Endothelial cell of hepatic sinusoid (primary cell): ENCODE measurements around the gene USH2A.

Experiments
- in situ Hi-C: cut with HindIII; loops from 2 replicates; pipeline ENCODE4 v1.10.0; 2017; ENCODE audit warnings: low sequenced_read_pairs

The USH2A gene

DNA sequence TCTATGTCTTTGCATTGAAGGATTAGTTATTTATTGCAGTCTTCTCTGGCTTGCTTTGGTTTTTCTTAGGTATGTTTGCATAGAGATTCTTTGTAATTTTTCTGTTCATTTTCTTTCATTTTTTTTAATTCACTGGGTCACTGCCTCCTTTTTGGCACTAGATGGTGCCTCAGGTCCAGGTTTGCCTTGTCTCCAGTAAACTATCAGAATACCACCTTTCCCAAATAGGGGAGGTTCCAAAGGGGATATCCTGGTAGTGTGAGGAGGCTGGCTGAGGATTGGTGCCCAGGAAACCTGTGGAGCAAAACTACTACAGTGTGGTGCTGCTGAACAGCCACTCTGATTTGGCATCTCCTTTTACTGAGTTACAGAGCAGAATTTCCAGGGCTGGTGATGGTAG is 599.0 kb downstream of the USH2A start:
- in situ Hi-C loops = no loop called here

DNA sequence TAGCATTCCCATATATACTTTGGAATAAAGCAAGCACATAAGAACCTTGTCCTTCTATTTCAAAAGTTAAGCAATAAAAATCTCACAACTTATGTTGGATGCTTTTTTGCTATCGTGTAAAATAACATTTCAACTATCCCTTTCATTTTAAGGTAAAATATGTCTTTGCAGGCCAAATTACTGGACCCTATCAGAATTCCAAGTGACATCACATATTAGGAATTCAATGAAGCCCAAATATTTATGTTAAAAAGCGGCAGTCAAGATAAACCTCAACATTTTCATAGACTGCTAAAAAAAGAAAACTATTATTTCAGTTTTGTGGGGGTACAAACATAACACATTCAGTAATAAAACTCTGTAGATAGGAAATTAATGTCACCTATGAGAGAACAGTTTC is 604.1 kb downstream of the USH2A start:
- in situ Hi-C loops = no loop called here

DNA sequence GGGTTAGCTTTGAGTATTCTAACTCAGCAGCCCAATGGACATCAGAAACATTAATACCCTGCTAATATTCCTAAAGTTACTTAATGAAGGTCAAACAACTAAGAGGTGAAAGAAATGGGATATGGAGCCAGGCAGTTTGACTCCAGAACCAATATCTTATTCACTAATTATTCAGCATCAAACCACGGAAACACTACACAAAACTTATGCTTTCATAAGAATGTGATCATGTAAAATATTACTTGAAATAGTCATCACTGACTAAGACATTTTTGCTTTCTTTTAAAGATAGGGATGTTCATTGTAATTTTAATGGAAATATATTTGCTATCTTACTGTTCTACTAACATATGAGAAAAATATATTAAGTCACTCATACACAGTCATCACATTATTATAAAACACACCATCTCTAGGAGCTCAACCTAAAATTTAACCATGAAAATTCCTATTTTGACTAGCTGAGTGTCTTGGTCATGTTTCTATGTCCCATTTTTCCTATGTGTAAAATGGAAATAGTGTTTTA is 615.3 kb downstream of the USH2A start:
- in situ Hi-C loops = no loop called here

DNA sequence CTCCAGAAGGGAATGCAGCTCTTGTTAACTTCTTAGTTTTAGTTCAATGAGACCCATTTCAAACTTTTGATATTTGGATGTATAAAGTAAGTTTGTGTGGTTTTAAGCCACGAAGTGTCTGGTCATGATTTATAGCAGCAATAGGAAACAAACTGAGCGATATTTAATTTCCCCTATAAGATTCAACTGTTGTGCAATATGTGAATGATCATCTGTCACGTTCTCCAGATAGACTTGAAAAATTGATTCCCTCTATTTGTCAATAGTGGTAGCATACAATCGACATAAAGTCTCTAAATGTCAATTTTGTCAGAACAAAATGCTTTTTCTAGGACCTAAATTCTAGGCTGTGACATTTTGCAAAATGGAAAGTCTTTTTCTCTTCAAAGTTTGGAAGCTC is 616.0 kb downstream of the USH2A start:
- in situ Hi-C loops = no loop called here

DNA sequence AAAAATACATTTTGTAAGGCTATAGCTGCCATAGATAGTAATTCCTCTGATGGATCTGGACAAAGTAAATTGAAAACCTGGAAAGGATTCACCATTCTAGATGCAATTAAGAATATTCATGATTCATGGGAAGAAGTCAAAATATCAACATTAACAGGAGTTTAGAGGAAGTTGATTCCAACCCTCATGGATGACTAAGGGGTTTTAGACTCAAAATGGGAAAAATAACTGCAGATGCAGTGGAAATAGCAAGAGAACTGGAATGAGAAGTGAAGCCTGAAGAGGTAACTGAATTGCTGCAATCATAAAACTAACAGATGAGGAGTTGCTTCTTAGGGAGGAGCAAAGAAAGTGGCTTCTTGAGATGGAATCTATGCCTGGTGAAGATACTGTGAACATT is 625.4 kb downstream of the USH2A start:
- in situ Hi-C loops = no loop called here

DNA sequence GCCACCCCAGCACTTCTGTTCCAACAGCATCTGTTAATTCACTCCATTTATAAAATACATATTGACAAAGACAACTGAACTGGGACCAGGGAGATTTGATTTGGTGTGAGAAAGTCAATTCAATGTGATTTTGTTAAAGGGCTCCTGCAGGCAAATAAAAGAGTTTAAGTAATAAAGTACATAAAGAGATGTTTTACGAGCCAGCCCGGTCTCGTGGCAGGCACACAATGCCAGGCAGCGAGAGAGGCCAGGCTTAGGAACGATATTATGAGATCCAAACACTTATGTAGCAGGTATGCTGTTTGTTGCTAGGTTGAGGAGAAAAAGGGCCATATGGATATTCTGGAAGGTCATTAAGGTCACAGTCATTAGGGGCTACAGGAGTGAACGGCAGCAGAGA is 629.1 kb downstream of the USH2A start:
- in situ Hi-C loops = no loop called here

DNA sequence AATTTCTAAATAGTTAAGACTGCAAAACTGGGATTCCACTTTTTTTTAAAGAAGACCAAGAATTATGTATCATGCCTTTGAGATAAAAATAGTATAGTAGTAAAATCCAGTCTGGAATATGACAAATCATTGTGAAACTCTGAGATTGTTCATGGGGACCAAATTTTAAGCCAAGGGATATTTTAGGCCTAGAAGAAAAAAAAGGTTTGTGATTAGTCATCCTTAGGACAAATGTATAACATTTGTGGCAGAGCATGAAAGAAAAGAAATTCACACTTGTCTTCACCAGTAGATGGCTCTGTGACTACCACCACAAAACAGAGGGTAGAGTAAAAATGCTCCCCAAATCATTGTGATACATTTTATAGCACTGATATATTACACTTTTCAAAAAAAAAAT is 630.1 kb downstream of the USH2A start:
- in situ Hi-C loops = no loop called here

DNA sequence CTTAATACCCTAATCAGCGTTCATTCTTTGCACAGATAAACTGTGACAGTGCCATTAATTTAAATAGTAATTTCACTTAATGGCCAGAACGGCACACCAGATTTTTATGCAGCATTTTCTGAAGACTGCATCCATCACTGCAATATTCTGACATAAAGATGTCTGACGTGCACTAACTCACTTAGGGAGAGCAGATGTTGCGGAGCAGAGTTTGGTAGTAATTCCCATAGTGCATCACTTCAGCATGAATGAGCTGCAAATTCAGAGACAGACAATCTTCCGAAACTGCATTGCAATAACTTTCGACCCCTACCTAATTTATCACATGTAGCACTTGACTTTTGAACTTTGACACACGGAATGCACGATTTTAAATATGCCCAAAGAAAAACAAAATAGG is 630.8 kb downstream of the USH2A start:
- in situ Hi-C loops = no loop called here

DNA sequence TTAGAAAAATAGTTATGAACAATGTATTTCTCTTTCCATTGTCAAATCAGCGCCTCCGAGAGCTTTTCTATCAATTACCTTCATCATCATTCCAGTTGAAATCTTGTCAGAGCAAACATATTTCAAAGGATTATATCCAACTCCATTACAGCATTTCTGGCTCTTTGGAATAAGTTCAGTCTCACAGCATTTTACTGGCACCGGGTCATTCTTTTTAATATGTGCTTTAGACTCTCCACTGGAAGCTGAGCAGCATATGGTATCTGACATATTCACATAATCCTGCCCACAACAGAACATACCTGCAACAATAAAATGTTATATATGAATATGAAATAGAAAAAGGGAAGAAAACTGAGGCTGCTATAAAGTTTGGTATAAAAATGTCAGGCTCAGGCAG is 633.3 kb downstream of the USH2A start:
- in situ Hi-C loops = no loop called here

DNA sequence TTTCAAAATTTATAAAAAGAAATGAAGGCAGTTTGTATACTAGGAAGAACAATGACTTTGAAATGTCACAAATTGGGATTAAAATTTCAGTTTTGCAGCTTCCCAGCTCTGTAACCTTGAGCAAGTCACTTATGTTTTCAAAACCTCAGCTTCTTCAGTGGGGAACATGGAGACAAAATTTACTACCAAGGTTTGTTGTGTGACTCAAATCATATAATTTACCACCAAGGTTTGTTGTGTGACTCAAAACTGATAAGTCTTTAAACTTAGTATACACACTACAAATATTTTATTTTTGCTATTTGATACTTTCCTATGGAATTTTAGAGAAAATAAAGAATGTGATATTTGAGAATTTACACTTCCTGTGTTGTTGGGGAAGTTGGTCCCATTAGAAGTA is 636.3 kb downstream of the USH2A start:
- in situ Hi-C loops = no loop called here

DNA sequence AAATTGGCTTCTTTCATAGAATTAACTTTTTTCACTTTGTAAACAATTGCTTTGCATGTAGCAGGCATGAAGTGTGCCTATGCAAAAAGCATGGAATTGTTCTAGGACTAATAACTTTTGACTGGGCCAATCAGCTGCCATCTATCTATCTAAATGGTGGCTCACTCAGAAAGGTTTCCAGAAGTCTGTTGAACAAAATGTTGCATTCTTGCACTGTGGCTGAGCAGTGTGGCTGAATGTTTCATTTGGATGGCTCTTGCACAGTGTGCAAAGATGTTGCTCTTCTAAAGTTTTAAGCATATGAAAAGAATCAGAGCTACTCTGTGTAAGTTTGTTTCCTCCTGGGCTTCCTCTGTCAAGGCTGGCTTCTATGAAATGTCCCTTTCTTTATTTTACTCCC is 642.6 kb downstream of the USH2A start:
- in situ Hi-C loops = no loop called here

DNA sequence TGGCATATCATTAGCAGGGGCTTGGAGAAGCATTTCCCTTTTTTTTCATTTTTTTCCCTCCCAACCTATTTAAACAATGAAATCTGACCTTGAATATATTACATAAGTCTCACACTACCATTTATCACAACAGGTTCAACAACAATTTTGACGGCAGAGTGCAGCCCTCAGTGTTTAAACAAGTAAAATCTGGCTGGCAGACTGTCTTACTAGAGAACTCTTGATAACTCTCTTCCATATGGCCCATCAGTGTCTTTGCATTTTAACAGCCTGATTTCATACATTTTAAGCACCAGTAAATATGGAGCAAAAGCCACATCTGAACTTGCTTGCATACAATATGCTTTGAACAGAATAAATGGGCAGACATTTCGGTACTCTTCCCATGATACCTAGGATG is 643.1 kb downstream of the USH2A start:
- in situ Hi-C loops = no loop called here

DNA sequence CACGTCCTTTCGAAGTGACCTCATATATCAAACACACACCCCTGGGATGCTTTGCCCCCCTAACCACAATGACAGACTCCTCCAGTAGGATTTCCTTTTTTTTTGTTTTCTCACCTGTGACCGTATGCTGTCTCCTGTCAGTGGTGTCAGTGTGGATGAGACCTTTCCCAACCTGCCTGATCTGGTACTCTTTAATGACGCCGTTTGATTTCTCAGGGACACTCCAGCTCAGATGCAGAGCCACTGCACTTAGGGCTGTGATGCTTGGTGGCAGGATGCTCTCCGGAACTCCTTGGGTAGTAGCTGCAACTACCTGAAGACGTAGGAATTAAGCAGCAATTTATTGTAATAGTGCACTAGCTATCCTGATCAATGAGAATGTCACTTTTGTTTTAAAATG is 643.5 kb downstream of the USH2A start:
- in situ Hi-C loops = no loop called here

DNA sequence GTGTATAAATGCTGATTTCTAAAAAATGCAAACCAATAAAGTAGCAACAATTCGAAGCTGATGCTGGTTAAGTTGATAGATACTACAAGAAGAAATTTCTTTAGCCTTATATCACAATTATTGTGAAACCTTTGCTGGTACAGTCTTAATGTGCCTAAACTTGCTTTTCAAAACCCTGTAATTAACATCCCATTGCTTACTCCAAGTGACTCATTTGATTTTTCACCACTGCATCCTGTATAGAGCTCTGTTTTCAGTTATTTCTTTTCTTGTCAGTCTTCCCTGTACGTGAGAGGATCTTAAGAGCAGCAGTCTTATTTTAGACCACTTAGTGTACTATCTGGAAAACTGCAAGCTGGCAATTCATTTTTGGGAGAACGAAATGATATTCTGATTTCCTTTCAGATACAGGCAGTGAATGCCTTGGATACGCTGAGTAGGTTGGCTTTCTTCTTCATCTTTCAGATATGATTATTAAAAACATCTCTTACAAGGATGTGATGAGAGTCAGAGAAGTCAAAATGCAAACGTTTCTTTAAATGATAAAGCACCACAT is 645.8 kb downstream of the USH2A start:
- in situ Hi-C loops = no loop called here

DNA sequence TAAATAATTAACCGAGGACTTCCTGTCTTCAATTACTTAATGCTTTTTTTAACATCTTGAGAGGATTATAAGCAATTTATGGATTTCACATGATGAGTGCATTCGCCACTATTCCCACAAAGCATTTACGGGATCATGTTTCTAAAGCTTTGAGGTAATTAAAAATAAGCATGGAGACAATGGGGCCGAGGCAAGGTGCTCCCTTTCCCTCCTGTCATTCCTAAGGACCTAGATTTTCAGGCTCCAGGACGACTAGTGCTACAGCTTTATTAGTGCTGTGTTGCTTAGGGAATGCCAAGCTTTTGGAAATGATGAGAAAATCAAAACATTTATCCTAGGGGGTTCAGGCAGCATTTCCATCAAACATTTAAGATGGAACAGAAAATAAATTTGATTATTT is 646.9 kb downstream of the USH2A start:
- in situ Hi-C loops = no loop called here

DNA sequence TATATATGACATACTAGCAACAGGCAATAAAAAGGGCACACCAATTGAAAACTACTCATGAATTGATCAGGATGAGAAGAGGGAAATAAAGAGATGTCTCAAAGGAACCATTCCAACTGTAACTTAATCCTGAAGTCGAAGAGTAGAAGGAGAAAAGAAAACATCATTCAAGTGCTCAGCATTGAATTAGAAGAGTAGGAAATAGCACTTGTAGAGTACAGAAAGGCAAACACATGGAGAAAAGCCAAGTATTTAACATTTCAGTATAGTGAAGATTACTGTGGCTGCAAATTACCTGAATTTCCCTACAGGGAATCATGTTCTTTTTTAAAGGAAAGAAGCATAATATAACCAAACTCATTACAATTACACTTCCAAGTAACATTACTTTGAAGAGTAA is 651.1 kb downstream of the USH2A start:
- in situ Hi-C loops = no loop called here

DNA sequence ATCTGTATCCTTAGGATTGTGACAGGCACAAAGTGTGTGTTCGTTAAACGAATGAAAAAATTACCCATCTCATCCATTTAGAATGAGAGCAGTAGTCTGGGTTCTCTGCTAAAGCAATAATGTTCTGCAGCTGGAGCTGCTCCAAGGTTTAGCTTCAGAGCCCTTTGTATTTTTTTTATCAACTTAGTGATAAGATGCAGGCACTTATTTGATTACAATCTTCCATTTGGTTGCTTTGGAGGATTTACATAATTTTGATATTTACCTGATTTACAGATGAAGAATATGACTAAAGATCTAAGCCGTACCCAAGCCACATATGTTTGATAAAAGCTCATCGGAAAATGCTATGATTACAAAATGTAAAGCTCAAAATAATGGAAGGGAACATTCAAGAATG is 654.9 kb downstream of the USH2A start:
- in situ Hi-C loops = no loop called here

DNA sequence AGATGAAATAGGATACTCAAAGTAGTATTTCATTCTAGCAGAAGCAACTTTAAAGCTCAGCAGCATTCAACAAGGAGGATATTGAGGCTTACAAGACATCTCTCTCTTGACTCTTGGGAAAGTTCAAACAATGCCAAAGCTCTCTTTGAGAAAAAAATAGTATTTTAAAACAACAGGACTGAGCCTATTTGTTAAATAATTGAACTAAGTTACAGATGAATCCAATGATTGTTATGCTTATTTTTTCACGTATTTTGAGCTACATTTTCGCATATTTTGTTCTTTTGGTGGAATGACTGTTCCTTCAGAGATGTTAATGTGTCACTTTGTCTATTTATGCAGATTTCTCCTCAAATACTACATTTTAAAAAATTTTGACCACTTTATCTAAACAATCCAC is 655.5 kb downstream of the USH2A start:
- in situ Hi-C loops = no loop called here

DNA sequence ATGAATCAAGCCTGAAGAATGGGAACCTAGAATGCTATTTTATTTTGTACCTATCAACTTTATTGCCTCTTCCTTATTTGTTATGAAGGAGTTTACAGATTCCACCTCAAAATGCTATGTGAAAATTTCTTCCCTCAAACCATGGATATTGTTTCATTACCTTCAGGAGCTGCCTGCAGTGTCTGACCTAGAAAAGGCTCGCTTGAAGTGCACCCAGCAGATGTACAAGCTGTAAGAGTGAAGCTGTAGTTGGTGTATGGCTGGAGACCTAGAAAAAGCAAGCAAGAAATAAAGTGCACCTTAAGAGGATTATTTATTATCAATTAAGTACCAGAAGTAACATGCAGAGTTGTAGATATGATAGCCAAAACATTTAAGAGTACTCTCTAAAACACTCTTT is 656.7 kb downstream of the USH2A start:
- in situ Hi-C loops = no loop called here

DNA sequence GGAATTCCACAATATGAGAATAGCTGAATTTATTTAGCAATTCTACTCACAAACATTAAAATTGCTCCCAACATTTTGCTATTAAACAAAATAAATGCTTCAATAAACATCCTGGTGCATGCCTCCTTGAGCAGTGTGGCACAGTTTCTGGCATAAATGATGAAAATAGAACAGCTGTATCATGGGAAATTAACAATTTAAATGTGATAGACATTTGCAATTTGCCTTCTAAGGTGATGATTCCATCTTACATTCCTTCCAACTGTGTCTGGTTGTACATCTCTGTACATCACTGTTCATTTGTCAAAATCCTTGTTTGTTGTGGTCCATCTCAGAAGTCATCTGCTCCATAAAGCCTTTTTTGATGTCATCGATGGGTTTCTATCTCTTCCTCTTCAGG is 657.4 kb downstream of the USH2A start:
- in situ Hi-C loops = no loop called here

DNA sequence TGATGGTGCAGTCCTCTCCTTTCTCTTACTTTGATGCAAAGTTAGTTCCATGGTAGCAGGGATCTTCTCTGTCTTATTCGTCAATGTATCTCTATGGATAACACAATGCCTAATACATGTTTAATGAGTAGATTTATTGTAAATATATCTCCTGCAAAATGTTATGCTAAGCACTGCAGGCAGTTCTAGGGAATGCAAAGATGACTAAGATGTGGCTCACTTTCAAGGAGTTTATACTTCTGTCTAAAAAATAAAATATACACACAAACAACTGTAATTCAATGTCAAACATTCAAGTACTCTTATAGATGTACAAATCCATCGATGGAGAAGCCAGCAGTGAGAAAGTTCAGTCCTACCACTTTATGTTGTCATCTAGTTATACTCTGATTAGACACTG is 661.8 kb downstream of the USH2A start:
- in situ Hi-C loops = no loop called here

DNA sequence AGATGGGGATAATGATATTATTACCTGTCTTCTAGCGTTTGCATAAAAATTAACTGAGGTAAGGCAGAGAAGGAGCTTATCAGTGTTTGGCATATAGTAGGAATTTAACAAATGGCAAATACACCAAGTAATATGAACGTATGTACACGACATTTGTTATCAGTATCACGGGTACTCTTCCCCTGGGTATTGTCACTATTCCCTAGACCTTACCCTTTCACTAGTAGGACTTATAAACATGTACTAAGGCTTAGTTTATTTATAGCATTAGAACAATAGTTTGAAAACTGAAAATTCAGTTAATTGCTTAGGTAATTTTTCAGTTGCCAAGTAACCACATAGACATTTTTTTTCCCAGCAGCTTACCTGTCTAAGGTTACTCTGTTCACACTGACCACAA is 669.1 kb downstream of the USH2A start:
- in situ Hi-C loops = no loop called here

DNA sequence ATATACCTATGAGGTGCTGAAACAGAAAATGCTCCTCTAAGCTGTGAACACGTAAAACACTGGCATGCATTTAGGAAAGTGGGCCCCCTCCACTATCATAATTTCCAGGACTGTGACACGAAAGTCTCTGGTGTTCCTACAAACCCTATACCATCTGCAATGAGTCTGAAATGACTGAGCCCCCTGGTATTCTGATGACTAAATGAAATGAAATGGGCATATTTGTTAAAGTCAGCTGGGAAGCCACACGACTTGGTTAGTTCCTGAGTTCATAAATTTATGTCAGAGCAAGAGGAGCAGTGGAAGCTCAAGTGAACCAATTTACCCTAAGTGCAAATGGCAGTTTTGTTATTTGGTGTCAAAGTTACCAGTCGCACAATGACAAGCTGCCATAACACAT is 673.8 kb downstream of the USH2A start:
- in situ Hi-C loops = no loop called here

DNA sequence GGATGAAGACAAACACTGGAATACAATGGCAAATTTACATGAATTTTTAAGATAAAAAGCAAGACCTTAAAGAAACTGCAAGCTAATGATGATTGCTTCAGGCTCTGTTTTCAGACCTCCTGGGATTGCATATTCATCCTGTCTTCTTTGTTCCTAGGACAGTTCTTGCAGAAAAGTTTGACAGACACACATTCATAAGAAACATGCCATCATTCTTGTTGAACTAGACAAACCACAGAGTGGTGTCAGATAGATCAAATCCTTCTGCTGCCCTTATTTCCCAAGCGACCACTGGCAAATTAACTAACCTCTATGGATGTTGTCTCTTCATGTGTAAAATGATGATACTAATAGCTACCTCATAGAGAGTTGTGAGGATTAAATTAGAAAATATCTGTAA is 674.8 kb downstream of the USH2A start:
- in situ Hi-C loops = no loop called here
